B cell (primary cell): ENCODE measurements around the gene ACTN2. TPM values are rescaled to one million over a fixed set of nuclear protein-coding genes. Genes with fewer than 3 reads are reported as not detected.

ENCODE experiments used
- ATAC-seq: fragments of 200-7000 bp; cut with Tn5 transposase; one replicate; pipeline ENCODE4 v1.10.0; 2021; ENCODE audit warnings: low read depth, mild to moderate bottlenecking, moderate number of reproducible peaks, moderate library complexity
- CTCF ChIA-PET: fragments of 350-600 bp; sonication (Branson Sonifier 250); formaldehyde crosslinking; loops from one replicate; lab custom pipeline; 2021; ENCODE audit warnings: antibody characterized with exemption, inconsistent platforms; lab: Charles Lee
- POLR2A ChIA-PET: fragments of 350-600 bp; sonication (Branson Sonifier 250); formaldehyde crosslinking; loops from one replicate; lab custom pipeline; 2021; ENCODE audit warnings: antibody characterized with exemption; lab: Charles Lee
- DNase-seq: peaks from one replicate; pipeline ENCODE4 v3.0.0; 2013
- H2AFZ ChIP-seq: 2 replicates; pipeline ENCODE4 v1.6.1; 2012; ENCODE audit warnings: mild to moderate bottlenecking, low read depth, low read length; ENCODE audit not compliant: insufficient read depth, poor library complexity, severe bottlenecking
- H3K27ac ChIP-seq, 2 donors: 1 replicate in 1 of 2; 2 replicates in 1 of 2; pipeline ENCODE4 v1.5.1; 2012 to 2013; ENCODE audit warnings: low read length in 2 of 2, mild to moderate bottlenecking in 2 of 2, moderate library complexity in 1 of 2
- H3K27me3 ChIP-seq, 4 experiments: fragments of 200-600 bp in 1 of 4; sonication (generic) in 1 of 4; replicated peaks in 1 of 4; 1 replicate in 2 of 4; 2 replicates in 2 of 4; pipeline versions ENCODE4 v1.6.1 to v1.7.0; 2013 to 2016; ENCODE audit warnings: low read length in 3 of 4, mild to moderate bottlenecking in 2 of 4, mixed read lengths in 1 of 4, moderate library complexity in 1 of 4; ENCODE audit not compliant: insufficient read depth in 4 of 4, control insufficient read depth in 3 of 4; ENCODE audit errors: control extremely low read depth in 1 of 4
- H3K36me3 ChIP-seq, 2 experiments: replicated peaks in 1 of 2; 1 replicate in 1 of 2; 2 replicates in 1 of 2; pipeline versions ENCODE4 v1.6.1 to v1.7.1; 2013; ENCODE audit warnings: low read length in 1 of 2; ENCODE audit not compliant: insufficient read depth in 2 of 2, control insufficient read depth in 1 of 2; ENCODE audit errors: control extremely low read depth in 1 of 2, extremely low read depth in 1 of 2
- H3K4me1 ChIP-seq, 2 donors: fragments of 200-600 bp in 1 of 2; sonication (generic) in 1 of 2; 1 replicate in 1 of 2; 2 replicates in 1 of 2; pipeline versions ENCODE4 v1.5.1 to v1.6.1; 2013 to 2017; ENCODE audit warnings: low read length in 2 of 2; ENCODE audit not compliant: control insufficient read depth in 2 of 2, insufficient read depth in 2 of 2
- H3K4me2 ChIP-seq: replicated peaks from 2 replicates; pipeline ENCODE3; 2012; ENCODE audit warnings: mild to moderate bottlenecking, low read depth, low read length; ENCODE audit not compliant: poor library complexity, severe bottlenecking
- H3K4me3 ChIP-seq, 5 experiments: fragments of 200-600 bp in 1 of 5; sonication (generic) in 1 of 5; 1 replicate in 3 of 5; 2 replicates in 2 of 5; pipeline versions ENCODE4 v1.5.1 to v1.7.0; 2011 to 2016; ENCODE audit warnings: low read length in 4 of 5, mild to moderate bottlenecking in 4 of 5, low read depth in 2 of 5, control low read depth in 1 of 5, moderate library complexity in 1 of 5; ENCODE audit not compliant: insufficient read depth in 1 of 5; ENCODE audit errors: control extremely low read depth in 1 of 5, extremely low read depth in 1 of 5
- H3K79me2 ChIP-seq: fragments of 200-600 bp; sonication (generic); one replicate; pipeline ENCODE4 v1.6.0; 2016; ENCODE audit warnings: low read length; ENCODE audit not compliant: control insufficient read depth, insufficient read depth
- H3K9ac ChIP-seq: fragments of 200-600 bp; sonication (generic); 2 replicates; pipeline ENCODE4 v1.6.1; 2017; ENCODE audit warnings: mild to moderate bottlenecking, low read length, moderate library complexity
- H3K9me3 ChIP-seq, 3 donors: one replicate each; pipeline versions ENCODE4 v1.6.1 to v1.7.1; 2013; ENCODE audit warnings: low read length in 2 of 3; ENCODE audit not compliant: control insufficient read depth in 2 of 3, insufficient read depth in 1 of 3; ENCODE audit errors: control extremely low read depth in 1 of 3
- H4K20me1 ChIP-seq: 2 replicates; pipeline ENCODE4 v1.6.0; 2012; ENCODE audit warnings: mild to moderate bottlenecking, low read length; ENCODE audit not compliant: insufficient read depth, control insufficient read depth, poor library complexity, severe bottlenecking
- H3K27ac Mint-ChIP-seq: one replicate; pipeline ENCODE4 v1.8.0; 2021; ENCODE audit warnings: mixed read lengths
- H3K27me3 Mint-ChIP-seq: one replicate; pipeline ENCODE4 v1.8.0; 2021; ENCODE audit warnings: mixed read lengths
- H3K4me1 Mint-ChIP-seq: one replicate; pipeline ENCODE4 v1.8.0; 2021; ENCODE audit warnings: mixed read lengths
- H3K4me3 Mint-ChIP-seq: one replicate; pipeline ENCODE4 v1.8.0; 2021; ENCODE audit warnings: mixed read lengths
- H3K9me3 Mint-ChIP-seq: one replicate; pipeline ENCODE4 v1.8.0; 2022; ENCODE audit warnings: mixed read lengths; ENCODE audit not compliant: insufficient read depth
- EZH2 ChIP-seq: IDR thresholded peaks from 2 replicates; pipeline ENCODE4 v1.6.1; 2012; ENCODE audit warnings: borderline replicate concordance, low read depth, mild to moderate bottlenecking, moderate library complexity, low read length; ENCODE audit not compliant: insufficient read depth, poor library complexity, severe bottlenecking
- WGBS: methylation state at CpG from one replicate; pipeline ENCODE4 v1.1.5; 2013; ENCODE audit warnings: missing lambda C conversion rate; ENCODE audit not compliant: insufficient coverage; 5-methylcytosine and 5-hydroxymethylcytosine counted together
- intact Hi-C: fragments of 100-400 bp; cut with micrococcal nuclease; formaldehyde crosslinking; loops from one replicate; pipeline ENCODE4 v1.10.0; 2022
- polyA plus RNA-seq: library from polyadenylated mRNA; depleted of rRNA; stranded (reverse); fragments of >200 nt; gene quantifications from 2 replicates; pipeline ENCODE4 v1.2.3, GENCODE V29; 2012
- total RNA-seq, 2 donors: library from RNA; stranded (reverse); fragments of 120-200 nt in 1 of 2; gene quantifications; 1 replicate in 1 of 2; 2 replicates in 1 of 2; pipeline versions ENCODE4 v1.2.3 to v1.2.4, GENCODE V29; 2013 to 2022
- TF ChIP-seq, protein P1 (sequence below): fragments of 200-600 bp; IDR thresholded peaks from one replicate; pipeline ENCODE4 v1.8.0; 2022; ENCODE audit warnings: antibody characterized with exemption, mild to moderate bottlenecking

ACTN2 gene
- total and polyA plus RNA-seq, 2 donors (not counting 1 experiment from before 2014, with no cell fraction given), result 0.30 TPM; not detected in 1

DNA sequence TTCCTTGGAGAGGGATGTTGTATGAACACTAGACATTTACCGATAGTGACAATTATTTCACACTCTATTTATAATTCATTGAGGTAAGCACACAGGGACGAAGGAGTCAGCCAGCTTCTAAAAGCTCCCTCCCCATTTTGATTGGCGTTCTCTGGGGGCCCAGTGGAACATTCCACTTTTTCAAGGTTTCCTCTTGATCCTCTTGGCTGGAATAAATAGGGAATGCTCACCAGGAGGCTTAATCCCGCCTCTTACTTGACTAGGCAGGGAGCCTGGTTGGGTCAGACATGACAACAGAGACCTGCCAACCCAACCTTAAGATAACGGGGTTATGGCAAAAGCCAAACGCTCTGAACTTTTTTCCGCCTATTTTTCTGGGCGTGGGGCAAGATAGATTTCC is 974 bp downstream of the ACTN2 start:
- peaks cover 4% of the 10 kb centered on the region for H3K9me3 Mint-ChIP-seq
- DNase-seq (no peak), ATAC-seq (no peak)
- POLR2A ChIA-PET, result no interaction called here
- peak overlapping the region in 1 of 5 experiments; percentile 56 for H3K4me3 ChIP-seq
- H3K36me3 ChIP-seq, result no peaks in the 10 kb centered on the region
- no peaks in the 10 kb centered on the region for H3K79me2 ChIP-seq
- intact Hi-C loops, result no loop called here
- H3K27ac ChIP-seq, result no peak overlapping the region
- H3K4me2 ChIP-seq, result peak overlapping the region; percentile 91
- H3K4me3 Mint-ChIP-seq, result peak overlapping the region; percentile 78
- peaks cover 54% of the 10 kb centered on the region for H3K27me3 Mint-ChIP-seq
- CTCF ChIA-PET, result no interaction called here
- H4K20me1 ChIP-seq, result no peaks in the 10 kb centered on the region
- no peak for TF ChIP-seq EZH2
- TF ChIP-seq, protein P1, sequence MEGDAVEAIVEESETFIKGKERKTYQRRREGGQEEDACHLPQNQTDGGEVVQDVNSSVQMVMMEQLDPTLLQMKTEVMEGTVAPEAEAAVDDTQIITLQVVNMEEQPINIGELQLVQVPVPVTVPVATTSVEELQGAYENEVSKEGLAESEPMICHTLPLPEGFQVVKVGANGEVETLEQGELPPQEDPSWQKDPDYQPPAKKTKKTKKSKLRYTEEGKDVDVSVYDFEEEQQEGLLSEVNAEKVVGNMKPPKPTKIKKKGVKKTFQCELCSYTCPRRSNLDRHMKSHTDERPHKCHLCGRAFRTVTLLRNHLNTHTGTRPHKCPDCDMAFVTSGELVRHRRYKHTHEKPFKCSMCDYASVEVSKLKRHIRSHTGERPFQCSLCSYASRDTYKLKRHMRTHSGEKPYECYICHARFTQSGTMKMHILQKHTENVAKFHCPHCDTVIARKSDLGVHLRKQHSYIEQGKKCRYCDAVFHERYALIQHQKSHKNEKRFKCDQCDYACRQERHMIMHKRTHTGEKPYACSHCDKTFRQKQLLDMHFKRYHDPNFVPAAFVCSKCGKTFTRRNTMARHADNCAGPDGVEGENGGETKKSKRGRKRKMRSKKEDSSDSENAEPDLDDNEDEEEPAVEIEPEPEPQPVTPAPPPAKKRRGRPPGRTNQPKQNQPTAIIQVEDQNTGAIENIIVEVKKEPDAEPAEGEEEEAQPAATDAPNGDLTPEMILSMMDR, result no peak
- H3K27me3 ChIP-seq, result peaks cover 2 to 53% (median 32%) of the 10 kb centered on the region in 4 experiments
- no peak overlapping the region for H3K9ac ChIP-seq
- WGBS, result 82% methylated on average over 4 of the region's 8 CpGs
- peak overlapping the region; percentile 70 for H2AFZ ChIP-seq
- peaks cover 17% of the 10 kb centered on the region for H3K4me1 Mint-ChIP-seq
- no peak overlapping the region for H3K27ac Mint-ChIP-seq
- peaks cover 14 to 19% of the 10 kb centered on the region in 2 donors for H3K4me1 ChIP-seq
- peaks cover 0 to 16% (median 3%) of the 10 kb centered on the region in 3 donors for H3K9me3 ChIP-seq

- H3K4me3 ChIP-seq, result no peak overlapping the region
- H2AFZ ChIP-seq, result no peak overlapping the region
- intact Hi-C loops, result no loop called here
- ChIA-PET CTCF (no interaction called here), POLR2A (interaction anchor here (0.6 kb wide), 1 partner anchor 231 kb away, joined by 3 read pairs; no protein-coding TSS in a partner anchor)
- Mint-ChIP-seq H3K9me3 (peaks cover 4% of the 10 kb centered on the region), H3K4me3 (no peak overlapping the region), H3K27me3 (peaks cover 65% of the 10 kb centered on the region), H3K27ac (no peak overlapping the region), H3K4me1 (peaks cover 17% of the 10 kb centered on the region)
- DNase-seq (no peak), ATAC-seq (no peak)
- peaks cover 0 to 16% (median 3%) of the 10 kb centered on the region in 3 donors for H3K9me3 ChIP-seq
- WGBS, result 100% methylated on average over 4 of the region's 4 CpGs
- no peaks in the 10 kb centered on the region for H3K79me2 ChIP-seq
- H4K20me1 ChIP-seq, result no peaks in the 10 kb centered on the region
- no peak overlapping the region for H3K27ac ChIP-seq
- TF ChIP-seq EZH2, result no peak
- TF ChIP-seq, protein P1, result no peak
- H3K4me1 ChIP-seq, result peaks cover 14 to 19% of the 10 kb centered on the region in 2 donors
- H3K9ac ChIP-seq, result no peak overlapping the region
- no peak overlapping the region for H3K4me2 ChIP-seq
- no peaks in the 10 kb centered on the region for H3K36me3 ChIP-seq
- H3K27me3 ChIP-seq, result peaks cover 2 to 52% (median 35%) of the 10 kb centered on the region in 4 experiments
Measured at GRCh38 chr1:236688705-236689104, 2.4 kb downstream of the ACTN2 start.
